ENCODE results near the gene BRI3.
"Not testable (repeated sequence)": the region's sequence is repeated elsewhere in the genome, so short reads cannot be mapped to it uniquely, and the experiment has no call there.

BRI3 gene

DNA sequence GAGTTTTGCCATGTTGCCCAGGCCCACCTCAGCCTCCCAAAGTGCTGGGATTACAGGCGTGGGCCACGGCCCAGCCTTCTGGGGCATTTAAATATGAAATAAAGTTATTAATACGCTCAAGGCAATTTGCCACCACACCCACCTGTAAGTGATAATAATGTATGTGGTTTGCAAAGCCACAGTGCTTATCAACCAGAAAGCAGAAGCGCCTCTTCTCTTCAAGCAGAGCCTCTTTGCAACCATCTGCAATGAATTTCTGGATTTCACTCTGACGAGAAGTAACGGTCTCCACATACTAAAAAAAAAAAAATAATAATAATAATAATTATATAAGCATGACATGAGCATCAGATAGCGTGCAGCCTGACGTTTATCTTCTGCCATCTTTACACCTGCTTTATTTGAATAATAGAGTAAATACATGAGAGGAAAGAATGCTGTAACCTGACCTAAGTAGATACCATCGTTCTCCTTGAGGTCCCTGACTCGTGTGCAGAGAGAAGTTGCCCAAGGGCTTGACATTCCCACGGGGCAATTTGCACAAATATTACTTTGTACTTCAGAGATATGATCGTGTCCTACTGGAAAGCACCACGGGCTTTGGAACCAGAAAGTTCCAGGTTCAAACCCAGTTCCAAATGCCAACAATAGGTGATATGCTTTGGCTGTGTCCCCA is 34.0 kb downstream of the BRI3 start:
- DNase-seq = no peak

GRCh38 chr7:98315994-98316527 is 34.6 kb downstream of the BRI3 start:
- DNase-seq = not testable (repeated sequence)

GRCh38 chr7:98317366-98318040 is 36.0 kb downstream of the BRI3 start:
- no peak for DNase-seq

DNA sequence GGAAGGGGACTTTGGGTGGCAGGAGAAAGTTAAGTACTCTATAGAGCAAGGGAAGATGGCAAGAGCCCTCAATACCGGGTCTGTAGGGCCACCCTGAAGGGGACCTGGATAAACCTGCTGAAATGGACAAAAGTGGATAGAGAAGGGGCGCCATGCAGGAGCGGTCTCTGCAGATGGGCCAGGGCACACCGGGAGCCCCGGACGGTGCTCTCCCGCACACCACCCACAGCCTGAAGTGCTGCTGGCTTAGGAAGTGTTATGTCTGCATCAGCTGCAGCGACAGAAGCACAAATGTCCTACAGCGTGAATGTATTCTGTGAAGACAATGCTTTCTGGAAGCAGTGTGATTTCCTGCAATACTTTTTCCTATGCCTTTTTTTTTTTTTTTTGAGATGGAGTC is 37.7 kb downstream of the BRI3 start:
- no peak for DNase-seq

GRCh38 chr7:98321301-98321700 is 39.8 kb downstream of the BRI3 start:
- DNase-seq = no peak

GRCh38 chr7:98322331-98323270 is 41.1 kb downstream of the BRI3 start:
- no peak for DNase-seq

- no peak for DNase-seq
Measured at GRCh38 chr7:98323597-98324322, 42.3 kb downstream of the BRI3 start.

DNA sequence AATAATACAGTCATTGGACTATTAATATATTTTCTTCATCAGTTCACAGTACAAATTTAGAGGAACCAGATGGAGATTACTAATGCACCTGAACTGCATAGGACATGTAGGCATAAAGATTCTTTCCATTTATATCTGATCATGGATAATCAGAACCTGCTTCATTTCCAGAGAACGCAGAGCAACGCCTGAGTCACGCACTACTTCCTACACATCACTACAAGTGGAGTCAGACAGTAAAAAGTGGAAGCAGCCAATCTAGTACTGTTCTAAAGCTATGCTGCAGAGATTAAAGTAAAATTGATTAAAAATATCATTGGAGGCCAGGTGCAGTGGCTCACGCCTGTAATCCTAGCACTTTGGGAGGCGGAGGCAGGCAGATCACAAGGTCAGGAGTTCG is 43.3 kb downstream of the BRI3 start:
- no peak for DNase-seq

DNA sequence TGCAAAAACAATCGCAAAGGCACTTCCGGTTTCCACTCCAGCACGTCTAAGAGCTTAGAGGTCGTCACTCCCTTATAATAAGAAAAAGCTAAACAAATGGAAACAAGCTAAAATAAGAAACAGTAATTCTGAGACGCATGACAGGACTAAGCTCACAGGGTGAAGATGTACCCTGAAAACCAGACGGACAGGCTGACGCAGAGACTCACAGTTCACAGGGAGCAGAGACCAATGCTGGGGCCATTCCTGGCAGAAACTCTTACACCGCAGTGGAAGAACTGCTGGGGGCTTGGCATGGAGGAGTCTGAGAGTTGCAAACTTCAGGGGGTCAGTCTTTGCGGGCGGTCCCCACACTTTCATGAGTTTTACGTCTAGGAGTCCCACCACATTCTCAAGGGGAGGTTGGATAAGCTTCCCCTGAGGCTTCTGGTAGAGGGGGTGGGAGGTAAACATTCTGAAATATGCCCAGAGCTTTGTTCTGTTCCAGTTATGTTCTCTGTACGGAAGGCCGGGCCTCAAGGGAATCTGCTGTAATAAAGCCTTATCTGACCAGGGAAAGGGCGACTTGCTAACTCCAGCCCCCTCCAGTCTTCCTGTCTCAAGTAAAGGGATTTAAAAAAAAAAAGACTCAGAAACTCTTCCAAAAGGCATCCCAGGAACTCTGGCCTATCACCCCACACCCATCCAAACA is 47.8 kb downstream of the BRI3 start:
- DNase-seq = no peak

GRCh38 chr7:98329791-98330373 is 48.4 kb downstream of the BRI3 start:
- DNase-seq = no peak

DNA sequence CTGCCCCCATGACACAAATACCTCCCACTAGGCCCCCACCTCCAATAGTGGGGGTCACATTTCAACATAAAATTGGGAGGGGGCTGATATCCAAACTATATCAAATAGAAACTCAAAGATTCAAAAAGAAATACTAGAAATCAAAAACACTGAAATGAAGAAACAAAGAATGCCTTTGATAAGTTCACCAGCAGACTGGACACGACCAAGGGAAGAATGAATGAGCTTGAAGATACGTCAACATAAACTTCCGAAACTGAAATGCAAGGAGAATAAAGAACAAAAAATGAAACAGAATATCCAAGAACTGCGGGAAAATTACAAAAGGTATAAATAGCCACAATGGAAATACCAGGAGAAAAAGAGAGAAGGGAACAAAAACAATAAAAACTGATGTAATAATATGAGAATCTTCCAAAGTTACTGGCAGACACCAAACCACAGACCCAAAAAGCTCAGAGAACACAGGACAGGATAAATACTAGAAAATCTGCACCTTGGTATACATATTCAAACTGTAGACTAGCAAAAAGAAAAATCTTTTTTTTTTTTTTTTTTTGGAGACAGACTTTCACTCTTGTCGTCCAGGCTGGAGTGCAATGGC is 49.5 kb downstream of the BRI3 start:
- no peak for DNase-seq

- DNase-seq = no peak
Measured at GRCh38 chr7:98334081-98334480, 52.6 kb downstream of the BRI3 start.

DNA sequence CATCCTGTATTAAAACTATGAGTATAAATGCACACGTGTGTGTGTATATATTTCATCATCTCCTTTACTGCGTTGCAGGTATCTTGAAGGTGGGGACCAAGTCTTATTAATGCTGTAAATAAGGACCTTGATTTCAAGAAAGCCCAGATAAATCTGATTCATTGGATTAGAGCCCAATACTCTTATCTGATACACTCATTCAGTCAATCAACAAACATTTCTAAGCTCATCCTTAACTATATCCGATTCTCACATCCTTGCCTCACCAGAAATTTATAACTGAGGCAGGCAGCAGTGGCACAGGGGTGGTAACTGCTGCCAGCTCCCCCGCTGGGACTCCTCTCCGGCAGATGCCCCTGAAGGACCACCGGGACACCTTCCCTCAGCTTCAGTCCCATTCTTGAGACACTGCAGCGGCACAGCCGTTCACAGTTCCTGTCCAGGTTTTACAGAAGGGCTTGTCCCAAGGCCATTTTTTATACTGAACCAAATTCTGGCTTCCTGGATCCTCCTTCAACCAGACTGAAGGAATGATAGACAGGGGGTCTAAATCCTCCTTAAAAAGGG is 54.0 kb downstream of the BRI3 start:
- no peak for DNase-seq

GRCh38 chr7:98338441-98338840 is 57.0 kb downstream of the BRI3 start:
- no peak for DNase-seq

DNA sequence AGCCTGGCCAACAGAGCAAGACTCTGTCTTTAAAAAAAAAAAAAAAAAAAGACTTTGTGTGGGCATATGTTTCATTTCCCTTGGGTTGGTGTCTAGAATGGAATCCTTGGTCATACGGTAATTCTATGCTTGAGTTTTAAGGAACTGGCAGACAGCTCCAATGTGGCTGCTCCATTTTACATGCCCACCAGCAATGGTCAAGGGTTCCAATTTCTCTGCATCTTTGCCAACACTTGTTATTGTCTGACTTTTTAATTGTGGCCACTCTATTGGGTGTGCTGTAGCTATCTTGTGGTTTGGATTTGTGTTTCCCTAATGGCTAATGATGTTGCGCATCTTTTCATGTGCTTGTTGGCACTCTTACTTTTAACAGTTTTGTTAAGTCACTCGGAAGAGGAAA is 57.6 kb downstream of the BRI3 start:
- no peak for DNase-seq

DNA sequence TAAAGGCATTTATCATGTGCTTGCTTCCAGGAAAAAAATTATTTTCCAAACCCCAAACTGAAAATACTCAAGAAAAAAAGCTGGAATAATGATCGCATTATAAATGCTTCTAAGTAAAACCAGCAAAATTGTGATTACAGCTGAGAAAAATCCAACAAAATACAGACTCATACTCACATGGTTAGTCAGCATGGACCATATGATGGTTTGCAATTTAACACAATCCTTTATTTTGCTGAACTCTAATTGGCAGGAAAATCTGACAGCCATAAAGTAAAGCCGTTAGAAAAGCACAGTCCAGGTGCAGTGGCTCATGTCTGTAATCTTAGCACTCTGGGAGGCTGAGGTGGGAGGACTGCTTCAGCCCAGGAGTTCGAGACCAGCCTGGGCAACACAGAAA is 59.6 kb downstream of the BRI3 start:
- DNase-seq = no peak

Data from activated CD4-positive, CD25-positive, alpha-beta regulatory T cell (primary cell).